Activated CD4-positive, alpha-beta T cell treated with anti-CD3 and anti-CD28 coated beads, Interleukin-2, Interleukin-6, amounts not matched to agents 100 ng/mL and 50 ng/mL, durations not matched to agents 16 hours and 8 hours (primary cell): ENCODE results near the gene FBXW10B.
"Not testable (repeated sequence)": the region's sequence is repeated elsewhere in the genome, so short reads cannot be mapped to it uniquely, and the experiment has no call there.

Experiments used
- DNase-seq: peaks from one replicate; pipeline ENCODE4 v3.0.0-alpha.2; 2020

Gene FBXW10B

GRCh38 chr17:15629991-15630390 is 10.5 kb upstream of the FBXW10B start:
- not testable (repeated sequence) for DNase-seq

DNA sequence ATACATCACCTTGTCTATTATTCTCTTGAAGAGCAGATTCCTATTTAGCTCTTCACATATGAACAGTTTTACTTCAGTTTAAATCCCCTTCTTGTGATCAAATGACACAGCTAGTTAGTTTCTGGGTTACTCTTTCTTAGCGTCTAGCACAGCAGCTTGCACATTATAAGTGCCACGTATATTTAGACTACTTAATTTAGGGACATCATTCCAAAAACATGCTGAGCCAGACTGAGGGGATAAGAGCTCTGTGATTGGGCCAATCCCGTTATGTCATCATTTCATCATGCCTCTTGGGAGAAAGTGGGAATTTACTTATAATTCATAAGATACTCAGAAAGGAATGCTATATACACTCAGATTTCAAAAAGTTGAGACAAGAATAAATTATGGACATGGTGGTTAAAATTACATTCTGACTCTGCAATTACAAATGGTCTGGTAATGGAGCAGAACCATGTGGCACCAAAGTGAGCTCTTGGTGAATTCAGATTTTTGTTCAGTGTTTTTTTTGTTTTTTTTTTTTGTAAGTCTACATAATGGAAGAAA is 4.2 kb upstream of the FBXW10B start:
- DNase-seq = not testable (repeated sequence)

- not testable (repeated sequence) for DNase-seq
Measured at GRCh38 chr17:15623255-15623654, 3.8 kb upstream of the FBXW10B start.

GRCh38 chr17:15622124-15622523 is 2.6 kb upstream of the FBXW10B start:
- DNase-seq = not testable (repeated sequence)

GRCh38 chr17:15616828-15617227 is 2.7 kb downstream of the FBXW10B start:
- not testable (repeated sequence) for DNase-seq

- not testable (repeated sequence) for DNase-seq
Measured at GRCh38 chr17:15615850-15616249, 3.7 kb downstream of the FBXW10B start.

GRCh38 chr17:15613111-15613510 is 6.4 kb downstream of the FBXW10B start:
- not testable (repeated sequence) for DNase-seq

GRCh38 chr17:15592960-15593359 is 26.5 kb downstream of the FBXW10B start:
- DNase-seq = not testable (repeated sequence)

GRCh38 chr17:15591986-15592385 is 27.5 kb downstream of the FBXW10B start:
- not testable (repeated sequence) for DNase-seq

DNA sequence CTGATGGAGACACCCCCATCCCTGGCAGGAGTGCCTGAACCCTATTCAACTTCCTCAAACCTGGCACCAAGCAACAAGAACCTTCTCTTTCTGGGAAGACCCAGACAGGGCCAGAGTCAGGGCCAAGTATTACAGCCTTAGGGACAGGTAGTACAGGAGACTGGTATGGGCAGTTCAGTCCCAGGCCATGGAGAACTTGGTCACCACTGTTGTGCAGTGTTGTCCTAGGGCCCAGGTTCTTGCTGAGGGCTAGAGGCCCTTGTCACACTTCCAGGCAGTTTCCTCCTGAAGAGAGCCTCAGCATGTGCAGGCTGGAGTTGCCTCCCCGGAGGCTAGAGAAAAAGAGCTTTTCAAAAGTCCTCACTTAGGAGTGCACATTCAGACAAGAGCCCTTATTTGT is 28.7 kb downstream of the FBXW10B start:
- DNase-seq = not testable (repeated sequence)

DNA sequence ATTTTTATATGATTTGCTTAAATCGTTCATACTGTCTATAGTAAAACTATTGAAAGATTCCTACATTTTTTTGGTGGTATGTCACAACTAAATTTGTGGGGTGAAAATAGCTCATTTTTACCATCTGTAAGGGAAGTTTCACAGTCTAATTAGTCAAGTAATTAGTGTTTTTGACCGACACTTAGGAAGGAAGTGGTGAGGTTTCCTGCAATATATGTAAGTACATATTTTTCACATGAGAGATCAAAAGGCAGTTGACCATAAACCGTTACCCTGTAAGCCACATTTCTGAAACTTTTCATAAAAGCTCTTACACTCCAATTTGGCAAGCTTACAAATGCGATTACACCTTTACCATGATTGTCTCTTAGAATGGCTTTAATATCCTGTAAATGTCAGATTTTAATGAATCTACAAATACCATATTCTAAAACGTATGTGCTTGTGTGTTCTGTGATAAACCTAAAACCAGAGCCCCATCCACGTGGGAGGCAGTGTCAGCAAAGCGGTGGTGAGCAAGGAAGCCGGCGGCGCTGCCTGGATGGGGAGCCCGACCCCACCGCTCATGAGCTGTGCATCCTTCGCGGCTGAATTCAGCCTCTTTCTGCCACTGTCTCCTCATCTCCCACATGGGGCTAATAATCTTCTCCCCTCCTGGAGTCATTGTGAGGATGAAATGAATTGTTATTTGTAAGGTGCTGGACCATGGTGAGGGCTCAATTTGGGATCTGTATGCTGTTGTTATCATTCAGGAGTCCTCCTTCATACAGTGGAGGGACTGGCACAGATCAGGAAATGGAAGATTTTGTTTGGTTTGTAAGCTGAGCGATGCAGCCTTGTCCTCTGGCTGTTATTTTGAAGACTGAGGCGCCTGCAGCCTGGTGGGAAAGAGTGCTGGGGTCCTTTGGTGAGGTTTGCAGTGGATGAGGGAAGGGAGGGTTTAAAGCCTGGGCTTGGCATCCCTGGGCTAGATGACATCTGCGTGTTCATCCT is 29.7 kb downstream of the FBXW10B start:
- DNase-seq = peak; percentile 66

DNA sequence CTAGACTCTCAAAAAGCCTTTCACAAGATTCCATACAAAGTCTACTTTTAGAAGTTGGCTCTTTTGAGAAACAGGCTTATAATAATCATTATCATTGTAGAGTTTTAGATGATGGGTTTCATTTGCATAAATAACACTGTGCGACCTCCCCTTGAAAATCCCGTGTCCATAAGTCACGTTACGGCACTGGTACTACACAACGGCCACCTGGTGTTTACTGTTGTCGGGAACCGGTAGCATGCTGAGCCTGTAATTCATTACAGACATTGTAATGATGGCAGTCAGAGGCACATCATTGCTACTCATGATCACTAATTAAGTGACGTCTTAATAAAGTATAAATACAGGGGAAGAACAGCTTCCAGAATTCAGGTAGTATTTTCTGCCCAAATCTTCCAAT is 31.5 kb downstream of the FBXW10B start:
- DNase-seq = not testable (repeated sequence)

DNA sequence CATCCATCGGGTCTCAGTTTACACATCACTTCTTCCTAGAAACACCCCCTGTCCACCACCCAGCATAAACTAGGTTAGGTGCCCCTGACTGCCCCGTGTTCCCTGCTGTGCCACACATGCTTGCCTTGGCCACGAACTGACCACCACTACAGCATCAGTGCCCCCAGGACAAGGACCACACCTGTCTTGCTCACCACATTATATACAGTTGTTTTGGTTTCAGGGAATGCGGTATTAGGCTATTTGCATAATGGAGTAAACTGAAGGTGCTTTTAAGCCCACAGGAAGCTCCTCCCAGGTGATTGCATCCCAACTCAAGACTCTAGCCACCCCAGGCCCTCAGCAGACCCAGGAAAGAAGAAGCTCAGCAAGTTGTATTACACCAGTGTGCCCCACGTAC is 36.2 kb downstream of the FBXW10B start:
- not testable (repeated sequence) for DNase-seq

DNA sequence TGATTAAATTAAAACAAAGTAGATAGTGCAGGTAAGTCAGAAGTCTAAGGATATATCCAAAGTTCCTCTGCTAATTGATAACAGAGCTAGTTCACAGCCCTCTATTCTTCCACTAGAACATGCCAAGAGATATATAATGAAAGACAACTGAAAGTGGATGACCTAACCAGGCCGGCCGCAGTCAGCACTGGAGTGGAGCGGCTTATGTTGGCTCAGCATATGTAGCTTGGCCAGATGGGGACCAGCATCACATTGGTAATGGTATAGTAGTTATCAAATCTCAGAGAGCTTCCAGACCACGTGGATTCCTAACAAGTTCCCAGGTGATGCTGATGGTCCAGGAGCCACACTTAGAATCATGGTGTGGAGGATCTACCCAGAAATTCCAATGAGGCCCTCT is 38.0 kb downstream of the FBXW10B start:
- not testable (repeated sequence) for DNase-seq

DNA sequence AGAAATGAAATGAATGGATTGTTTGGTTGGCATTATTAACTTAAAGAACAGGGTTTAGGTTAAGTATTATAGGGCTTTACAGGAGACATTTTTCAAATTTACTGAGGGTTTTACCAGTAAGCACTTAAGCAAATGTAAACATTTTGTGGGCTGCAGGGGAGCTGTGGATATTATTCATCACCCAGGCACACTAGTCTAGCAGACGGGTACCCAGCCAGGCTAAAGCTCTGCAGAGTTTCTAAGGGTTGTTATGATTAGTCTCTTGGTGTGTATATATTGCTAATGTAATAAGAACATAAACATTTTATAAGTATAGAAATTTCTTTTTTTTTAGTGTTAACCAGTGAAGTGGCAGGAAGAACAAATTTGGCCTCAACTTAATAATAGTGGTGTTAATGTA is 42.7 kb downstream of the FBXW10B start:
- not testable (repeated sequence) for DNase-seq

GRCh38 chr17:15574660-15575059 is 44.8 kb downstream of the FBXW10B start:
- not testable (repeated sequence) for DNase-seq

DNA sequence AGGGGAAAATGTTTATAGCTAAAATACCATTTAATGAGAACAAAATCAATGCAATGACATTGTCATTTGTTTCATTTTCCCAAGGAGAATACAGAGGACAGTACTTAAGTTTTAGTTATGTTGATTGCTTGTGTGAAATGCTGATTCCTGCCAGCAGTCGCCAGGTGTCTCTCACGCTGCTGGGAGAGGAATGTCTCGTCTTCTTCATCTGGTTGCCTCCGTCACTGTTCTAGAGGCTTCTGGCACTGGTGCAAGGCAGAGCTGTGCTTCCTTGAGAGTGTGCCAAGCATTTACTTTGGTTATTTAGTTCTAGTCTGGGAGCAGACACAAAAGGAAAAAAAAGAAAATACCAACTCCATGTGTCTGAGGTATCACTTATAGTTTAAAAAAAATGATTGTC is 45.6 kb downstream of the FBXW10B start:
- DNase-seq = not testable (repeated sequence)
